Fibroblast of lung (primary cell): Measurements from ENCODE around the gene SDR39U1.

ENCODE experiments used
- CTCF ChIP-seq, 2 donors: IDR thresholded peaks in 1 of 2; conservative IDR thresholded peaks in 1 of 2; 1 replicate in 1 of 2; 2 replicates in 1 of 2; pipeline ENCODE4 v1.5.1; 2011 to 2012; ENCODE audit warnings: low read length in 2 of 2, control low read depth in 1 of 2, inconsistent platforms in 1 of 2, low read depth in 1 of 2, mild to moderate bottlenecking in 1 of 2
- EZH2 ChIP-seq: IDR thresholded peaks from 2 replicates; pipeline ENCODE4 v1.5.1; 2012; ENCODE audit warnings: low read length, control low read depth, mild to moderate bottlenecking; ENCODE audit errors: missing control alignments

GRCh38 chr14:24430682-24431568 is 11.7 kb downstream of the SDR39U1 start:
- TF ChIP-seq CTCF (conservative IDR thresholded peaks at IDR 0.05 in 1 of 2, IDR thresholded peaks at IDR 0.05 in 1 of 2; ENCODE audit: low read depth in 1 of 2, low read length in 2 of 2) (no peak), EZH2 (no peak)
